K562 (cell line): ENCODE measurements around the gene CCDC169. TPM values are rescaled to one million over a fixed set of nuclear protein-coding genes. Genes with fewer than 3 reads are reported as not detected.

ENCODE experiments used
- ATAC-seq: fragments of 200-7000 bp; cut with Tn5 transposase; 3 replicates; pipeline ENCODE4 v1.9.1; 2020; ENCODE audit warnings: moderate library complexity
- BruUV-seq: library from RNA; stranded (reverse); fragments of 400-500 nt; replicated peaks from 2 replicates; lab custom pipeline; 2021; lab: Mats Ljungman, UMichigan
- CTCF ChIA-PET: fragments of 300-600 bp; formaldehyde crosslinking; extraction: SDS; loops from one replicate; lab custom pipeline; 2021; ENCODE audit warnings: low intra/inter-chr PET ratio; lab: Yijun Ruan, JAX
- POLR2A ChIA-PET: fragments of 300-600, 350-650 bp; sonication (Branson Sonifier 250); formaldehyde crosslinking; extraction: SDS; loops from one replicate; lab custom pipeline; 2021; ENCODE audit warnings: antibody characterized with exemption, inconsistent platforms; lab: Yijun Ruan, JAX
- DNase-seq, 4 experiments: peaks; one replicate each; pipeline versions ENCODE4 v3.0.0 to v3.0.0-alpha.2; 2011 to 2018; ENCODE audit warnings: low spot score in 3 of 4, mixed read lengths in 3 of 4; ENCODE audit errors: extremely low read depth in 1 of 4
- FAIRE-seq: peaks from 2 replicates; lab custom pipeline; 2011; peaks lifted over from hg19 to GRCh38; lab: Jason Lieb, UNC
- H2AFZ ChIP-seq: 2 replicates; pipeline ENCODE4 v1.6.0; 2011; ENCODE audit warnings: low read depth, low read length, control low read depth, inconsistent platforms
- H3K27ac ChIP-seq: fragments of 200-600 bp; 3 replicates; pipeline ENCODE4 v1.8.0; 2011; ENCODE audit warnings: low read depth, mild to moderate bottlenecking, control low read depth, inconsistent platforms, low read length, moderate library complexity, mixed read lengths; ENCODE audit errors: extremely low read depth
- H3K27me3 ChIP-seq, 2 experiments: fragments of 300-600 bp in 1 of 2; 2 replicates in 1 of 2; 3 replicates in 1 of 2; pipeline versions ENCODE4 v1.6.0 to v1.8.0; 2011; ENCODE audit warnings: inconsistent platforms in 2 of 2, low read length in 2 of 2, mild to moderate bottlenecking in 1 of 2, mixed read lengths in 1 of 2, moderate library complexity in 1 of 2; ENCODE audit not compliant: control insufficient read depth in 2 of 2, insufficient read depth in 2 of 2
- H3K36me3 ChIP-seq: fragments of 300-600 bp; 3 replicates; pipeline ENCODE4 v1.8.0; 2011; ENCODE audit warnings: mild to moderate bottlenecking, low read length, inconsistent platforms; ENCODE audit not compliant: control insufficient read depth, insufficient read depth
- H3K4me1 ChIP-seq, 2 experiments: fragments of 200-600 bp in 1 of 2; replicated peaks in 1 of 2; 2 replicates in 1 of 2; 3 replicates in 1 of 2; pipeline versions ENCODE4 v1.5.1 to v1.8.0; 2011; ENCODE audit warnings: inconsistent platforms in 2 of 2, low read length in 2 of 2, mild to moderate bottlenecking in 1 of 2, mixed read lengths in 1 of 2, moderate library complexity in 1 of 2; ENCODE audit not compliant: control insufficient read depth in 2 of 2, insufficient read depth in 2 of 2
- H3K4me2 ChIP-seq: 2 replicates; pipeline ENCODE4 v1.6.1; 2011; ENCODE audit warnings: low read length, control low read depth, inconsistent platforms, mixed read lengths; ENCODE audit not compliant: insufficient read depth
- H3K4me3 ChIP-seq: fragments of 200-600 bp; sonication (generic), shearing (Covaris generic); 2 replicates; pipeline ENCODE4 v1.5.1; 2016; ENCODE audit warnings: control low read depth, inconsistent platforms
- H3K79me2 ChIP-seq: fragments of 200-600 bp; 3 replicates; pipeline ENCODE4 v1.8.0; 2011; ENCODE audit warnings: low read length, inconsistent platforms; ENCODE audit not compliant: control insufficient read depth, insufficient read depth
- H3K9ac ChIP-seq, 2 experiments: 2 replicates each; pipeline versions ENCODE4 v1.6.0 to v1.6.1; 2011; ENCODE audit warnings: low read depth in 2 of 2, low read length in 2 of 2, control low read depth in 1 of 2, inconsistent platforms in 1 of 2, mild to moderate bottlenecking in 1 of 2, mixed read lengths in 1 of 2; ENCODE audit not compliant: insufficient read depth in 1 of 2
- H3K9me1 ChIP-seq: one replicate; pipeline ENCODE4 v1.6.0; 2011; ENCODE audit warnings: inconsistent platforms, mild to moderate bottlenecking, low read length, moderate library complexity; ENCODE audit not compliant: control insufficient read depth, insufficient read depth
- H3K9me3 ChIP-seq: replicated peaks from 2 replicates; pipeline ENCODE4 v1.5.1; 2011; ENCODE audit warnings: low read depth, low read length, inconsistent platforms; ENCODE audit not compliant: control insufficient read depth, insufficient read depth
- H4K20me1 ChIP-seq: replicated peaks from 2 replicates; pipeline ENCODE4 v1.6.1; 2011; ENCODE audit warnings: low read length, inconsistent platforms, mixed read lengths; ENCODE audit not compliant: control insufficient read depth, insufficient read depth
- HNRNPH1 ChIP-seq: fragments of 200-400 bp; formaldehyde crosslinking; optimal IDR thresholded peaks from 2 replicates; pipeline ENCODE3; 2017; ENCODE audit warnings: low read depth, mild to moderate bottlenecking, low read length, moderate library complexity
- MEIS2 ChIP-seq: fragments of 450-650 bp; IDR thresholded peaks from 2 replicates; pipeline ENCODE4 v1.6.1; 2014; ENCODE audit warnings: mild to moderate bottlenecking; ENCODE audit not compliant: partially characterized antibody
- TBL1XR1 ChIP-seq, 2 experiments: IDR thresholded peaks; 2 replicates each; pipeline ENCODE4 v1.6.1; 2012; ENCODE audit warnings: improper control_type of control experiment in 2 of 2, low read length in 2 of 2, mild to moderate bottlenecking in 1 of 2
- WGBS: fragments of 100-300 bp; shearing (Covaris generic); methylation state at CpG from one replicate; pipeline ENCODE4 v1.1.6; 2016; ENCODE audit warnings: low coverage, mixed read lengths; ENCODE audit not compliant: insufficient coverage; ENCODE audit errors: missing lambda C conversion rate; 5-methylcytosine and 5-hydroxymethylcytosine counted together
- in situ Hi-C: fragments of 300-500 bp; cut with MboI; formaldehyde crosslinking; loops from 4 replicates; pipeline ENCODE4 v1.15.0; 2018; ENCODE audit warnings: inconsistent platforms, mixed read lengths
- intact Hi-C: fragments of 100-400 bp; cut with micrococcal nuclease; formaldehyde crosslinking; loops from 2 replicates; pipeline ENCODE4 v1.14.2; 2022
- polyA plus RNA-seq, 8 experiments: library from polyadenylated mRNA; depleted of rRNA in 4 of 8; stranded (reverse) in 5 of 8; unstranded in 3 of 8; fragments of >200 nt; fragmentation: Nextera tagmentation in 2 of 8; fragmentation: Illumina TruSeq in 1 of 8; extraction: Ambion mirVana in 2 of 8; extraction: Trizol in 1 of 8; gene quantifications; 2 replicates each; pipeline versions ENCODE4 v1.2.1 to v1.2.3, GENCODE V29; 2011 to 2014; ENCODE audit warnings: inconsistent platforms in 1 of 8, missing spikeins in 1 of 8
- total RNA-seq, 7 experiments: library from RNA; depleted of rRNA in 6 of 7; stranded (reverse); fragments of >200 nt in 6 of 7; fragmentation: Illumina TruSeq in 2 of 7; extraction: Trizol in 2 of 7; gene quantifications; 2 replicates each; pipeline versions ENCODE4 v1.2.1 to v1.2.3, GENCODE V29; 2011 to 2021; ENCODE audit warnings: low replicate concordance in 1 of 7

CCDC169 gene
- total and polyA plus RNA-seq, 9 of the 15 experiments (the other 6 are each of a cell fraction or from before 2014, with no cell fraction given): 6.8 to 22.0 (median 12.4) TPM

DNA sequence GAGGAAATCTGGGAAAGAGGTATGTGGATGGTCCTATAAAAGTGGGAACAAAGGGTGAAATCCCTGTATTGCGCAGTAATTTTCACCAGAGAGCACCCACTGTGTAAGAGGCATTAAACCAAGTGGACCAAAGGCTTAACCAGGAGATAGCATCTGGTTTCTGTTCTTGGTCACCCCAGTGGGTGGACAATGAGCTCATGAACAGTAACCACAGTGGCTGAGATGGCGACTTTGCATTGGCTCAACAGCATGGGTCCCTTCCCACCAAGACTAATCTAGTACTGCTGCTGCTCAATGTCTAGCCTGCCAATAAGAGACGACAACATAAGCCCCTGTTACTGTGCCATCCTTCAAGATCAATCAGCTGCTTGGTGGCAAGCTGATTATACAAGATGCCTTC lies 36.6 kb downstream of the CCDC169 start (continued):
- no peak for TF ChIP-seq HNRNPH1
- TF ChIP-seq MEIS2: no peak

DNA sequence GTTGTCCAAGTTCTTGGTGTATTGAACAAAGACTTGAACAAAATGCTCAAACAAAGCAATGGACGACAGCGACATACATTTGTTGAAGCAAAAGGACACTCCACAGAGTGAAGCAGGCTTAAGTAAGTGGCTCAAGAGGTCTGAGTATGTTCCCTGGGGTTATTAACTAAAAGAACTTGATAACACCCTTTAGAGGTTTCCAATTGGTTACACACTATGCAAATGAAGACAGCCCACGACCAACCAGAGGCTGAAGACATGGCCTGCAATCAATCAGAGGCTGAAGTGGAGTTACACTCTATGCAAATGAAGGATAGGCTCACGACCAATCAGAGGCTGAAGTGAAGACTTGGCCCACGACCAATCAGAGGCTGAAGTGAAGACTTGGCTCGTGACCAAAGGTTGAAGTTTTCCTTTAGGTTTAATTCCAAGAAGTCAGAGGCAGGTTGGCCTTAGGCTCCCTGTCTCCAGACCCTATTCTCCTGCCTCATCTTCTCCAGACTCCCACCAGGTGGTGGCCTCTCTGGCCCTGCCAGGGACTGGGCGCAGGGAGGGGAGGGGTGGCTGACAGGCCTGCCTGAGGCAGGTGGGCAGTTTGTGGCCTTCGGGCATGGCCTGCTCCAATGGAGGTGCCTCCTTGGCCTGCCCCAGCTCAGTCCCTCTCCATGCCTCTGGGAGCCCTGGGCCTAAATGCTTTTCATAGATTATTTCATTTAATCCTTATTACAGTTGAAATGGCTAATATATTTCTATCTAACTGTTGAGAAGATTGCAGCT lies 38.1 kb downstream of the CCDC169 start:
- peak in 1 of 4 experiments; percentile 1 for DNase-seq
- ATAC-seq: peak; percentile 77
- TF ChIP-seq TBL1XR1 (IDR thresholded peaks at IDR 0.05; ENCODE audit: low read length in 2 of 2): no peak
- FAIRE-seq: no peak
- Histone ChIP-seq H3K4me1 (peaks cover 0 to 3% of the 10 kb centered on the region in 2 experiments; a peak in 1 of 5 replicates), H3K9me3 (no peaks in the 10 kb centered on the region), H3K4me3 (no peak overlapping the region), H2AFZ (no peak overlapping the region), H4K20me1 (no peaks in the 10 kb centered on the region), H3K9ac (no peak overlapping the region), H3K36me3 (no peaks in the 10 kb centered on the region), H3K27me3 (no peaks in the 10 kb centered on the region), H3K4me2 (no peak overlapping the region), H3K27ac (no peak overlapping the region), H3K79me2 (no peaks in the 10 kb centered on the region), H3K9me1 (no peaks in the 10 kb centered on the region)
- intact Hi-C loops (no loop called here), in situ Hi-C loops (no loop called here)
- ChIA-PET CTCF (no interaction called here), POLR2A (no interaction called here)
- no TSS peak for BruUV-seq
- WGBS: 72% methylated on average over 7 of the region's 8 CpGs
